ENCODE data around the gene ESPNL.

GRCh38 chr2:238064376-238064775 lies 35.8 kb upstream of the ESPNL start:
- no peak for TF ChIP-seq CTCF (IDR thresholded peaks at IDR 0.05; ENCODE audit: borderline replicate concordance, extremely low read depth, low read length, poor library complexity, severe bottlenecking)
- TF ChIP-seq EZH2 (IDR thresholded peaks at IDR 0.05; ENCODE audit: borderline replicate concordance, low read depth, low read length, severe bottlenecking), result no peak

Data from DND-41 (cell line).